ENCODE data around the gene TM9SF2.
A peak's percentile ranks its signal among the peaks of the same experiment; 100 is the strongest.
"Not testable (repeated sequence)": the region's sequence is repeated elsewhere in the genome, so short reads cannot be mapped to it uniquely, and the experiment has no call there.

TM9SF2 gene, protein sequence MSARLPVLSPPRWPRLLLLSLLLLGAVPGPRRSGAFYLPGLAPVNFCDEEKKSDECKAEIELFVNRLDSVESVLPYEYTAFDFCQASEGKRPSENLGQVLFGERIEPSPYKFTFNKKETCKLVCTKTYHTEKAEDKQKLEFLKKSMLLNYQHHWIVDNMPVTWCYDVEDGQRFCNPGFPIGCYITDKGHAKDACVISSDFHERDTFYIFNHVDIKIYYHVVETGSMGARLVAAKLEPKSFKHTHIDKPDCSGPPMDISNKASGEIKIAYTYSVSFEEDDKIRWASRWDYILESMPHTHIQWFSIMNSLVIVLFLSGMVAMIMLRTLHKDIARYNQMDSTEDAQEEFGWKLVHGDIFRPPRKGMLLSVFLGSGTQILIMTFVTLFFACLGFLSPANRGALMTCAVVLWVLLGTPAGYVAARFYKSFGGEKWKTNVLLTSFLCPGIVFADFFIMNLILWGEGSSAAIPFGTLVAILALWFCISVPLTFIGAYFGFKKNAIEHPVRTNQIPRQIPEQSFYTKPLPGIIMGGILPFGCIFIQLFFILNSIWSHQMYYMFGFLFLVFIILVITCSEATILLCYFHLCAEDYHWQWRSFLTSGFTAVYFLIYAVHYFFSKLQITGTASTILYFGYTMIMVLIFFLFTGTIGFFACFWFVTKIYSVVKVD

DNA sequence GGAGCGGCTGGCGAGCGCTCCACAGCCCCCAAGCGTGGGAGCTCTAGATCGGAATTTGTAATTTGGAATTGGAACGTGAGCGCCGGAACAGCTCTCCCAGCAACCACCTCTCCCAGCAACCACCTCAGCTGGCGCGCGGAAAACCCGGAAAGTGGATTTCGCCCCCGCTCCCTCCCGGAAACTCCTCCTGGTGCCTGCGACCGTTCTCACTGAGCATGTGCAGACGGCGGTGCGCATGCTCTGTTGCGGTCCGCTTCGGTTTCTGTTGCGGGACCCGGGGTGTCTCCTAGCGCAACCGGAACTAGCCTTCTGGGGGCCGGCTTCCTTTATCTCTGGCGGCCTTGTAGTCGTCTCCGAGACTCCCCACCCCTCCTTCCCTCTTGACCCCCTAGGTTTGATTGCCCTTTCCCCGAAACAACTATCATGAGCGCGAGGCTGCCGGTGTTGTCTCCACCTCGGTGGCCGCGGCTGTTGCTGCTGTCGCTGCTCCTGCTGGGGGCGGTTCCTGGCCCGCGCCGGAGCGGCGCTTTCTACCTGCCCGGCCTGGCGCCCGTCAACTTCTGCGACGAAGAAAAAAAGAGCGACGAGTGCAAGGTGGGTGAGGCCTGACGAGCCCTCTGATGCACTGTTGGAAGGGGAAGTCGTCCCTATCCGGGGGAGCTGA is at the start of gene TM9SF2:
TSS of gene TM9SF2 (plus strand) at position 289 of the 664 bp plus-strand sequence. CDS start at position 424, 135 bp downstream.
- peak; percentile 91 for DNase-seq (ENCODE audit: low read depth, low spot score)

DNA sequence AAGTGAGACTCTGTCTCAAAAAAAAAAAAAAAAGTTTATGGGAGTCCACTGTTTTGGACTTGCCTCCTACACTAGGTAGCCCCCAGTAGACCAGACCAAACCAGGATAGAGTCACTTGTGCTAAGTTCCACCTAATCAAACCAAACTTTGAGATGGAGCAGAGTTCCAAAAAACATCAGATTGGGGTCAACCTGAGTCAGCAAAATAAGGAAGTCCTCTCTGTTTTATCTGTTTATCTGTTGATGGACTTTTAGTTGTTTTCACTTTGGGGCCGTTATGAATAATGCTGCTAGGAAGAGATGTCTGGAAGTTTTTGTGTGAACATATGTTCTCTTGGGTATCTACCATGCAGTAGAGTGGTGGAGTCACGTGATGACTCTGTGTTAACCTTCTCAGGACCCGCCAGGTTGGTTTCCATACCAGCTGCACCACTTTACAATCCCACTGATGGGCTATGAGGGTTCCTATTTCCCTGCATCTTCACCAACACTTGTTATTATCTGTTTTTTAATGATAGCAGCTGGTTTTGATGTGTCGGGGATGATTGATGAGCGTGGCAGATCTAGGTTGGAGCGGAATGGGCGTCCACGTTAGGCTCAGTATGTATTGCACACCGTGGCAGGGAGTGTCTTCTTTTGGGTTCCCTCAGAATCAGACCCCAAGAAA is 46.6 kb upstream of the TM9SF2 start:
- no peak for DNase-seq (ENCODE audit: low read depth, low spot score)

DNA sequence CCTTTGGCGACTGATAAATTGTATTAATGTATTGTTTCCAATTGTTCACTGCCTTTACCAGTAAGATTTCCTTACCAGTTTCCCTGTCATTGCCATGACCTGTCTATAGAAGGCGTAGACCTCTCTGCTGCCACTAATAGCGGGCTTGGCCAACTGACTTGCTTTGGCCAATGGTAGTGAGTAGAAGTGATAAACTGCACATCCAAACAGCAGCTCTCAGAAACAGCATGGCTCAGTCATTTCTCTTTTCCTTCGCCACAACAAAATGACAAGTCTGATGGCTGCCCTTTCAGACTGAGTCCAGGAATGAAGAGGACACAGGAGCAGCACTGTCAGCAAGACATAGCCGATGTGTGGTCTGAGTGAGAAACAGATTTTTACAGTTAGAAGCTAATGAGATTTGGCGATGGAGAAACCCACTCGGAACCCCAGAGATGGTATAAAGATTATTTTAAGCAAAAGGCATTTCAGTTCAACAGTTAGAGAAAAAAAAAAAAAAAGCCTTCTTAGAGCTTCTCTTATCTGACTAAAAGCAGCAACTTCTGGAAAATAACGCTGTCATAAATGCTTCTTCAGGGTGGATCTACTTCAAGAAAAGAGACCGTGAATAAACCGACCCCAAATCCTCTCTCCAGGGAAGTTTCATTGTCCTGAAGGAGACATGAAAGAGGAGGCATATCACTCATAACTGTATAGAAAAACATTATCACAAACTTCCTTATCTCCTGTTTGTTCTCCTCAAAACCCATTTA is 42.0 kb upstream of the TM9SF2 start:
- DNase-seq (ENCODE audit: low read depth, low spot score), result no peak

DNA sequence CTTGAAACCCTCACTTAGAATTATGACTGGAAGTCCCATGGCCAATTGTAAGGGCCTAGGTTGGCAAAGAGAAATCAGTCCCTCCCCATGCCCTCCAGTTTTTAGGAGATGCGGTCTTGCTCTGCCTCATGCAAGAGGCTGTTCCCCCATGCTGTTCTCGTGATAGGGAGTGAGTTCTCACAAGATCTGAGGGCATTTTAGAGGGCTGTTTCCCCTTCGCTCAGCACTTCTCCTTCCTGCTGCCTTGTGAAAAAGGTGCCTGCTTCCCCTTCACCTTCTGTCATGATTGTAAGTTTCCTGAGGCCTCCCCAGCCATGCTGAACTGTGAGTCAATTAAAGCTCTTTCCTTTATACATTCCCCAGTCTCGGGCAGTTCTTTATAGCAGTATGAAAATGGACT is 40.5 kb upstream of the TM9SF2 start:
- DNase-seq (ENCODE audit: low read depth, low spot score), result not testable (repeated sequence)

DNA sequence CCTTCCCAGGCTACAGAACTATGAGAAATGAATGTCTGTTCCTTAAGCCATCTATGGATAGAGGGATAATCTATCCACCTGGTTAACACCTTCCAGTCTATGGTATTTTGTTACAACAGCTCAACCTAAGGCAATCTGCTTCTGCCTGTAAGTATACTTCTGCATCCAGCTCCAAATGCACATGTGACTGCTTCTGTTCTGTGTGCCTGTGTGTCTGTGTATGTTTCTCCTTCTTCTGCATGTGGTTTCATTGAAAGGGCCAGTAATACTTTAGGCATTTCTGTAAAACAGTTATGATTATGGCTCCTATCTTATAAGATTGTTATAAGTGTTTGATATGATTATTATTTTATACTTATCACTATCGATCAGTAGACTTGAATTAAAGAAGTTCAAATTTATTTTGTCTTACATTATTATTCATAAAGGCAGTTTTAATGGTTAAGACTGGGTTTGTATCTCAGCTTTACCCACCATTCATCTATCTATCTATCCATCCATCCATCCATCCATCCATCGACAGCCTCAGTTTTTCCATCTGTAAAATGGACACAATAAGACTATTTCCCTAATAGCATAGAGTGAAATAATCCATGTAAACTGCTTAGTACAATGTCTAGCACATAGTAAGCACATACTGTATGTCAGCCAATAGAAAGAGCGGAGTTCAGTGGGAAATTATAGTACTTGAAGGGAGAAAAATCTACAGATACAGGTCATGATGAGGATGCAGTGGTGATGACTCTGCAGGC is 37.5 kb upstream of the TM9SF2 start:
- no peak for DNase-seq (ENCODE audit: low read depth, low spot score)

DNA sequence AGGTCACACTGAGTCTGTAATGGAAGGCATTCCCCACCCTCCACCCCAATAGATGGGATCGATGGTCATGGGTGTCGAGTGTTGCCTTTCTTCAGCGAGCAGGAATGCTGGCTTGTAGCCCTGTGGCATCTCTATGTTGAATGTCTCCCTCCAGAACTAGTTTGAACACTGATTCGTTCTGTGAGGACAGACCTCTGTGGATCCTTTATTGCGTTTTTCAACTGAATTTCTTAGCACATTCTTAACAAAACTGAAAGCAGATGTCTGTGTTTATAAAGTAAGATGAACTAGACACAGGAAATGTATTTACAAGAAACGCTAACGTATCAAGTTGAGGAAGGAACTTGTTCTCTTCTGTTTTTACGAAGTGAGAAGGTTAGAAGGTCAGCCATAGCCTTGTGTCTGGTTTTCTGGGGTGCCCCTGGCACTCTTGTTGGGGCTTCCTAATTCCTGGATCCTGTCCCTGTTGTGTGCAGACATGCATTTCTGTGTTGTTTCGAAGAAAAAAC is 36.8 kb upstream of the TM9SF2 start:
- no peak for DNase-seq (ENCODE audit: low read depth, low spot score)

DNA sequence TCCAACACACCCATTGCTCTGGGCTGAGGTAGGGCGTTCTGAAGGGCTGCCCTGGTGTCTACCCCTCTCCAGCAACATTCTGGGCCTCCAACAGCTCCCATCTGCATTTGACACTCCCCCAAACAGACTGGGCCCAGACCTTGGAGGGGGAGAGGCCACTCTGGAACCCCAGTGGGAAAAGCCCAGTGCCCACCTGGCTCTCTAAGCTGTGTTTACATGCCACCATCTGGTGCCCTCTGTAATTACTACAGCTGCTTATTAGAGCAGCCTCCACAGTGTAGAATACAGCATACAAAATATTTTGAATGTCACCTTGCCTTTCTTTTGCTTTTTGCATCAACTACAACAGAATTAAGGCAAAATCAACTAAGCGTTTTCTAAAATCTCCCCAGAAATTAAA is 35.8 kb upstream of the TM9SF2 start:
- DNase-seq (ENCODE audit: low read depth, low spot score), result no peak

DNA sequence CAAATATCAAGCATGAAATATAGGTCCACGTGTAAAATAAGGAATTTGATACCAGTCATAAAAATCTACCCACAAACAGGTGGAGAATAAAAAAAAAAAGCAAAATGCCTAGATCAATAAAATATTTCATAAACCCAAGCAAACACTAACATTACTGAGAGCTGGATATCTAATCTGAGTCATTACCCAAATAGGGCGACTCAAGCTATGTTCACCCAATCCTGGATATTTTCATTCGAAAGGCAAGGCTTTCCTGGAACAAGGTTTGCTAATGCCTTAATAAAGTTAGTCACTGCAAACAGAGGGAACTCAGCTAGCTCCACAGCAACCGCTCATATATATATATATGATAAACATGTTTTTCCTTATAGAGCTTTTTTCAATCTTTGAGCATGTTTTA is 33.5 kb upstream of the TM9SF2 start:
- no peak for DNase-seq (ENCODE audit: low read depth, low spot score)

DNA sequence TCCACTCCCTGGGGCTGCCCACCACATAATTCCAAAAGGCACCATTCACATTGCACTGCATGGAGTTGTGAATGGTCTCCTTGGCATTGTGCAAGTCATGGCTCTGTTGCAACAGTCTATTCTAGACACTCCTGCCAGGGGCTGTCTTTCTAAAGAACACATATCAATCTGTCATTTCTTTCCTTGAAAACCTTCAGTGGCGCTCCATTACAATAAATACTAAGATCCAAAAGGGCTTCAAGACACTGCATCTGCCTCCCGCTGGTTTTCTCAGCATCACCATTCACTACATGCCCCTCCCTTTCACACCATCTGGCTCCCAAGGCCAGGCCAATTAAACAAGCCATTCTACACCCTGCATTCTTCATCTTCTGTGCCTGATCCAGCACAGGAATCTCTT is 32.2 kb upstream of the TM9SF2 start:
- no peak for DNase-seq (ENCODE audit: low read depth, low spot score)

DNA sequence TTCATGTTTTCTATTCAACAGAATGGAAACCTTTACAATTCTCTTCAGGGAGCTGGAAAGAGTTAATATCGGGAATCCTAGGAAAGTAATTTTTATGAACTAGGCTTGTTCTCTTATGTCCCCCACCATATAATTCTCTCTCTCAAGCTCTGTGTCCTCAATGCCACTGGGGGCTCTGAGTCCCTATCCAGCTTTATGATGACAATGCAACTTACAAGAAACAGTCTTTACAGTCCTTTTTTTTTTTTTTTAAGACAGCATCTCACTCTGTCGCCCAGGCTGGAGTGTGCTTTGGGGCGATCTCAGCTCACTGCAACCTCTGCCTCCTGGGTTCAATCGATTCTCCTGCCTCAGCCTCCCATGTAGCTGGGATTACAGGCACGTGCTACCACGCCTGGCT is 31.2 kb upstream of the TM9SF2 start:
- no peak for DNase-seq (ENCODE audit: low read depth, low spot score)

DNA sequence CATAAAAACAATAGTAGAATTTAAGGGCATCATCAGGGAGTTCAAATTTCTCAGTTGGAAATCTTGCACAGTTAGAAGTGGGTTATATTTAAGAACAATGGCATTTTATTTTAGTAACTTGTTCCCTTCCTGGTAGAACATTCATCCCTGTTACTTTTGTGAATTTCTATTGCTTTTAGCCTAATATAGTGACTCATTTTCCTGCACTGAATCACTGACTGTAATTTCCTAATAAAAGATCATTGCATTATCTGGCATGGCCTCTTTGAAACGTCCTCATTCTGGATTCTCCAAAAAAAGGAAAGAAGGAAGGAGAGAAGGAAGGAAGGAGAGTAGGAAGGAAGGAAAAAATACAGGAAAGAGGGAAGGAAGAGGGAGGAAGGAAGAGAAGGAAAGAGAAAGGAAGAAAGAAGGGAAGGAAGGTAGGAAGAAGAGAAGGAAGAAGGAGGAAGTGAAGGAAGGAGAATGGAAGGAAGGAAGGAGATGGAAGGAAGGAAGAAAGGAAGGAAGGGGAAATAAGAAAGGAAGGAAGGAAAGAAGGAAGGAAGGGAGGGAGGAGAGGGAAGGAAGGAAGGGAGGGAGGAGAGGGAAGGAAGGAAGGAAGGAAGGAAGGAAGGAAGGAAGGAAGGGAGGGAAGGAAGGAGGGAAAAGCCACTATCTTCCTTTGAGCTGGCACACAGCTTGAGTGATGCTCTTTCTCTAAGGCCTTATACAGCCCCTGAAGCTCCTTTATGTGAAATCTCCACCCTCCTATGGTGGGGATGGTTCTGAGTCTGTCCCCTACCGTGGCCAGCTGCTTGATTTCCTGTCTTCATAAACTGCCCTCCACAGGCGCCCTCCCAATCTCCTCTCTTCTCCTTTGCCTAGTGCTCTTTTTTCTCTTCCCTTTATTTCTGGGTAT is 29.8 kb upstream of the TM9SF2 start:
- DNase-seq (ENCODE audit: low read depth, low spot score), result no peak

DNA sequence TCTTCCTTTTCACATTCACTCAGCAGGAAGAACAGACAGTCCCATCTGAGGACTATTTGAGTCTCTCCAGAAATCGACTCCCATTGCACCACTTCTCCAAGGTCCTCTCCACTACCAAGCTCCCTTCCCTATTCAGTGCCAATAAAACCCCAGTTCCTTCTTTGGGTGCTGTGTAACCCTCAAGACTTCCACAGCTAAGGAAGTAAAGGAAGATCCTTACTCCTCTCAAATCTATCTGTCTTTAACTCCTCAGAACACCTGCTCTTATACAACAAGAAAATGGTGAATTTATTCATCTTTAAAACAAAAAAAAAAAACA is 29.2 kb upstream of the TM9SF2 start:
- DNase-seq (ENCODE audit: low read depth, low spot score), result no peak

DNA sequence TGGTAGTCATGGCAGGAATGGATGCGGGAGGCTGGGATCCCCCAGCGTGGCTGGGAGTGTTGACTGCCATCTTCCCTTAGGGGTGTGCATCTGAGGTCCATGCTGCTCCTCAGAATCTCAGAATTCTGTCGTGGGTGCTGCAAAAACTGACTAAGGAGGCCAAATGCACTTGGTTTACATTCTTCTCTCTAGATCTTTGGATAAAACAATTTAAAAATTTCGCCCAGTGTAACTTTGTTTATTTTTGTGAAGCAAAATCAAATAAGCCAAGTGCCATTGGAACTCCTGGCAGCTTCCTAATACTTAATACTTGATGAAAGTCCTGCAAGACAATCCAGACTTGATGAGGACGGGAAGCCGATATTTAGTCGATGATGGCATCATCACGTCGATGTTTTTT is 27.8 kb upstream of the TM9SF2 start:
- DNase-seq (ENCODE audit: low read depth, low spot score), result no peak

DNA sequence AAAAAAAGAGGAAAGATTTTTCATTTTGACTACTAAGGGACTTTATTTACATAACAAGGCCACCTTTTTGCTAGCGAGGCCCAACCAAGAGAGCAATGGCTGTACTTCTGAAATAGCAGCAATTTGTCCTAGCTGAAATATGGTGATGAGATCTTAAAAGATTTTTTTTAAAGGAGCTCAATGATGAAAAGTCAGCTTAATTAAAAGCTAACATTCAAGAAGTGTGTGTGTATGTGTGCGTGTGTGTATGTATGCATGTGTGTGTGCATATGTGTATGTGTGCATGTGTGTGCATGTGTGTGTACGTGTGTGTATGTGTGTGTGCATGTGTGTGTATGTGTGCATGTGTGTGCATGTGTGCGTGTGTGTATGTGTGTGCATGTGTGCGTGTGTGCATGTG is 24.6 kb upstream of the TM9SF2 start:
- no peak for DNase-seq (ENCODE audit: low read depth, low spot score)

DNA sequence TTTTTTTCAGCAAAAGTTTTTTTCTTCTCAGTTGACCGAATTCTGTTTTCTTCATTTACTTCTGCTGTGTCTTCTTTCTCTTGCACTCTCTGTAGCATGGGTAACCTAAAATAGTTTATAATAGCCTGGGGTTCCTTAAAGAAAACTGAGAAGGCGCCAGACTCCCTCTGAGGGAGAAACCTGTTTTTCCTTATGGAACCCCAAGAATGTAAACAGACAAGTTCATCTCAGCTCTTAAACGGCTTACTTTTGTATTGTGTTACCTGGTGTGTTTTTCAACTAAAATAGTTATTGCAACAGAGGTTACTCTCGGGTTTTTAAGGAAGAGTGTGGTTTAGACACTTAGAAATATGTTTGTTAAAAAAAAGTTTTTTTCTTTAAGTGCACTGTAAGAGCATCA is 23.8 kb upstream of the TM9SF2 start:
- DNase-seq (ENCODE audit: low read depth, low spot score), result no peak

DNA sequence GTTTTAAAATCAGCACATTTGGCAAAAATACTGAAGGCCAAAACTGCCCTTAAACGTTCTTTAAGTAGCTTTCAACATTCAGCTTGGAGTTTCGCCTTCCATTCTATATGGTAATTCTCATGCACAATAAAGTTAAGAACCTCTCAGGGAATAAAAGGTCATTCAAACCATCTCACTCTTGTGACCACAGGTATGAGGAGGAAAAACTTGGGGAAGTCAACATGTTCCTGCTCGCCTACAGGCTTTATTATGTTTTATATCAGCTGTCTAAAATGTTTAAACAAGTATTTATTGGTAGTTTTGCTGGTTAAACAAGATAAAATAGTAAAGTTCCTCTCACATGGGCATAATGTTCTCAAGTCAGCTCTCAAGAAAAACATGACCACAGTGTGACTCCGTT is 19.9 kb upstream of the TM9SF2 start:
- DNase-seq (ENCODE audit: low read depth, low spot score), result no peak

DNA sequence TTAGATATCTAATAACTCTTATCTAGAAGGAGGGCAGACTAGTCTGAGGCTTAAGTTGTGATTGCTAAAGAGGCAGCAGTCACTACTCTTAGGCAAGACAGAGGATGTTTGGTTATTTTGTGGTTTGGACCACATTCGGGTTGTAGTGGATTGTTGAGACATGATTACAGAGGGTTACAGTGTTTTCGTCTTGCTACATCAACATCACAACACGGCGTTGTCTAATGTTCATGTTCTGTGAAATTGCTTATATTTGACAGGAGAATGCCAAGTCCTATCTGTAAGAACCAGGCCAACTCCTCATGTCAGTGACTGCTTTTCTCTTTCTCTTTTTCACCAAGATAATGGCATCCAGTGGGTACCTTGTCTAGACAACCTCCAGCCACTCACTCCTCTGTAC is 16.8 kb upstream of the TM9SF2 start:
- no peak for DNase-seq (ENCODE audit: low read depth, low spot score)

DNA sequence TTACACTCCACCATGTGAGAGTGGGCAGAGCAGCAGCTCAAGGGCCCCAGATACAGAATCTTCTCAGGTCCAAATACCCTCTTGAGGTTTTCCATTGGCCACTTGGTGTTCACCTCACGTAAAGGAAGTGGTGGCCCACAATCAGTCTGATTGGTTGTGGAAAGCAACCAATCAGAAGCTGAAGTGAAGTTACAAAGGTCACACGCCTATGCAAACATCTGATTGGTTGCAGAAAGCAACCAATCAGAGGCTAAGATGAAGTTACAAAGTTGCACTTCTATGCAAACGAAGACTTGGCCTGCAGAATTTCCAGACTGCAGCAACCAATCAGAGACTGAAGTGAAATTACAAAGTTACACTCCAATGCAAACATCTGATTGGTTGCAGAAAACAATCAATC is 14.3 kb upstream of the TM9SF2 start:
- no peak for DNase-seq (ENCODE audit: low read depth, low spot score)

DNA sequence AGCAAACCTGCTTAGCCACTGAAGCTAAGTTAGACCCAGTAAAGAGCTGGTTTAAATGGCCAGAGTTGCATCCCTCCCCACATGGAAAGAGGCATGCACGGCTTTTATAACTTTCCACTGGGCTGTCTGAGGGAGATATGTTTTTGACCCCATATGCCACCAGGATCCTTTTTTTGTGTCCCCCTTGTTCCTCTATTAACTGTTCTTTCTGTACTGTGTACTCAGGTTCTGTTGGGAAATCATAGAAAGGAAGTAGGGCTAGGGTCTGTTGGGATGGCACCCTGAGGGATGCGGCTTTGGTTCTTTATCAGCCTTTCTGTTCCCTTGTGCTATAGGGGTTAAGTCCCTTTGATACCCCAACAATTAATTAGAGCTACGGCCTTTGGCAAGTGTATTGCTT is 12.2 kb upstream of the TM9SF2 start:
- no peak for DNase-seq (ENCODE audit: low read depth, low spot score)

DNA sequence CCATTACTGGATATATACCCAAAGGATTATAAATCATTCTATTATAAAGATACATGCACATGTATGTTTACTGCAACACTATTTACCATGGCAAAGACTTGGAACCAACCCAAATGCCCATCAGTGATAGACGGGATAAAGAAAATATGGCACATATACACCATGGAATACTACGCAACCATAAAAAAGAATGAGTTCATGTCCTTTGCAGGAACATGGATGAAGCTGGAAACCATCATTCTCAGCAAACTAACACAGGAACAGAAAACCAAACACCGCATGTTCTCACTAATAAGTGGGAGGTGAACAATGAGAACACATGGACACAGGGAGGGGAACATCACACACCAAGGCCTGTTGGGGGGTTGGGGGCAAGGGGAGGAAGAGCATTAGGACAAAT is 9.5 kb upstream of the TM9SF2 start:
- not testable (repeated sequence) for DNase-seq (ENCODE audit: low read depth, low spot score)
